Effector memory CD4-positive, alpha-beta T cell (primary cell): Measurements from ENCODE around the gene ZNF414.

Source experiments
- DNase-seq, 3 donors: peaks; one replicate each; pipeline ENCODE4 v3.0.0-alpha.2; 2020
- H3K27ac ChIP-seq: 2 replicates; pipeline ENCODE4 v1.7.0; 2013; ENCODE audit warnings: mild to moderate bottlenecking, low read length, moderate library complexity; ENCODE audit not compliant: insufficient read depth, poor library complexity, severe bottlenecking
- H3K27me3 ChIP-seq: replicated peaks from 2 replicates; pipeline ENCODE4 v1.7.0; 2013; ENCODE audit warnings: mild to moderate bottlenecking, low read length; ENCODE audit not compliant: insufficient read depth, control insufficient read depth, poor library complexity, severe bottlenecking
- H3K36me3 ChIP-seq: 2 replicates; pipeline ENCODE4 v1.7.0; 2013; ENCODE audit warnings: mild to moderate bottlenecking, low read length, moderate library complexity; ENCODE audit not compliant: control insufficient read depth, insufficient read depth
- H3K4me1 ChIP-seq: 2 replicates; pipeline ENCODE4 v1.7.0; 2013; ENCODE audit warnings: low read length, mild to moderate bottlenecking; ENCODE audit not compliant: control insufficient read depth, insufficient read depth, poor library complexity, severe bottlenecking
- H3K4me3 ChIP-seq: 2 replicates; pipeline ENCODE4 v1.7.0; 2013; ENCODE audit warnings: low read length, low read depth, mild to moderate bottlenecking; ENCODE audit not compliant: insufficient read depth, poor library complexity, severe bottlenecking
- H3K9me3 ChIP-seq: 2 replicates; pipeline ENCODE4 v1.7.0; 2013; ENCODE audit warnings: mild to moderate bottlenecking, low read length, moderate library complexity; ENCODE audit not compliant: control insufficient read depth

ZNF414 gene

DNA sequence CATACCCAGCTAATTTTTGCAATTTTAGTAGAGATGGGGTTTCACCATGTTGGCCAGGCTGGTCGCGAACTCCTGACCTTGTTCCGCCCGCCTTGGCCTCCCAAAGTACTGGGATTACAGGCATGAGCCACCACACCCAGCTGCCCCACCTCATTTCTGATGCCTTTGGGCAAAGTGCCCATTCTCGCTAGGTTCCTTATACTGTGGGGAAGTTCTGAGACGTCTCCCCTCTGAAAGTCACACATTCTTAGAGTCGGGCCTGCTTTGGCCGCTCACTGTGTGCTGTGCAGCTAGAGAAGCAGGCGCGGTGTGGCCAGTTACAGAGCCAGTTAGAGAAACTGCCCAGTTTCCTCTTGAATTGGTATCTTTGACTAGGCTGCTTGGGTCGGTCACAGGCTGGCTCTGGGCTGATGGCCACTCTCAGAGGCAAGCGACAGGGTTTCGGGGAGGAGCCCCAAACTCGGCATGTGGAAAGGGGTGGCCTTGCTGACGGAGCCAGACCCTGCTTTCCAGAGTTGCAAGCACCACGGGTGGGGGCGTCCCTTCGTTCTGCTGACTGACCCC lies 29.6 kb downstream of the ZNF414 start:
- no peak for DNase-seq
- Histone ChIP-seq H3K4me1 (peaks cover 21% of the 10 kb centered on the region), H3K9me3 (no peaks in the 10 kb centered on the region), H3K4me3 (no peak overlapping the region), H3K36me3 (peaks cover 82% of the 10 kb centered on the region), H3K27ac (no peak overlapping the region), H3K27me3 (no peaks in the 10 kb centered on the region)

DNA sequence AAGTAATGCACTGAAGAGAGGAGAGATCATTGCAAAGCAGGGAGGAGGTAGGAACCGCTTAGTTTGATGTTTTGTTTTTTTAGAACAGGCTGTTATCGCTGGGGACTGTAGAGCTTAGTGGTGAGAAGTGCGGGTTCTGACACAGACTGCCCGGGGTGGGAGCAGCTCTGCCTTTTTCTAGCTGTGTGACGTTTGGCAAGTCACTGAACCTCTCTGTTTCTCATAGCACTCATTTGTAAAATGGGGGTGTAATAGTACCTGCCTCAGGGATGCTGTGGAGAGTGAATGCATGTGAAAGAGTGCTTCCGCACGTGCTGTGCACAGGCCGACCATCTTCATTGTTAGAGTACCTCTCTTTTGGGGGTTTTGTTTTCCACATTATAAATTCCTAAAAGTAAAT lies 30.8 kb downstream of the ZNF414 start:
- no peaks in the 10 kb centered on the region for H3K27me3 ChIP-seq
- no peak overlapping the region for H3K4me3 ChIP-seq
- no peaks in the 10 kb centered on the region for H3K9me3 ChIP-seq
- H3K4me1 ChIP-seq = peaks cover 21% of the 10 kb centered on the region
- H3K36me3 ChIP-seq = peaks cover 84% of the 10 kb centered on the region
- no peak for DNase-seq
- H3K27ac ChIP-seq = no peak overlapping the region

DNA sequence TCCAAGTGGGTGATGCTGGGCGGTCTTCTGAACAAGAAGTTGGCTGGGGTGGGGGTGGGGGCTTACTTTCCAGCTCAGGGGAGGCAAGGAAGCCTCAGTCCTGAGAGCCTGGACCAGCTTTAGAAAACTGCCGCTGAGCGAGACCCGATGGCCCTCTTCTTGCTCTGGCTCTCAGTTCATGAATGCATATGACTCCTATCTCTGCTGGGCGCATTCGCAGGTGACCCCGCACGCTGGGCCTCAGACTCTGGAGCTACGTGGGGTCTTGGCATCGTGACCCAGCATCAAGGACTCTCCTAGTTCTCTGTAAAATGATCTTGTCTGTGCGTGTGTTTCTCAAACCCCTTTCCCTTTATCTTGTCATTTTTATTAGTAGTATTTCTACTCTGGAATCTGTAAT lies 31.3 kb downstream of the ZNF414 start:
- no peak for DNase-seq
- Histone ChIP-seq H3K27ac (no peak overlapping the region), H3K27me3 (no peaks in the 10 kb centered on the region), H3K9me3 (no peaks in the 10 kb centered on the region), H3K36me3 (peaks cover 84% of the 10 kb centered on the region), H3K4me1 (peaks cover 21% of the 10 kb centered on the region), H3K4me3 (no peak overlapping the region)

DNA sequence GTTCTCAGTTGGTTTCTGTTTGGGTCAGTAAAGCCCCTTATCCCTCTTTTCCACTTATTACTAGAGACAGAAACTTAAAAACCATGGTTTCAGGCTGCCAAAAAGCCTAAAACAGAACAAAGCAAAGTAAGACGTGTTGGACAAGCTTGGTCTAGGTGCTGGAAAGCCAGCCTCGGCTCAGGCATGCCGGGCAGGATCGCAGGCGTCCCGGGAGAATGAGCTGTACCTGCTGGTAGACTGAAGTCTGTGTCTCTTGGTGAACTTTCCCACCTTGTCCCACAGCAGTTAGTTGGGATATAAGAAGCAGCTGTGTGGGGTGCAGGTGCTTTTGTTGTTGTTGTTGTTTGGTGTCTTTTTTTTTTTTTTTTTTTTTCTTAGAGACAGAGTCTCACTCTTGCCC lies 32.4 kb downstream of the ZNF414 start:
- no peak for DNase-seq
- peaks cover 11% of the 10 kb centered on the region for H3K4me1 ChIP-seq
- no peak overlapping the region for H3K27ac ChIP-seq
- H3K9me3 ChIP-seq = no peaks in the 10 kb centered on the region
- H3K36me3 ChIP-seq = peaks cover 84% of the 10 kb centered on the region
- H3K27me3 ChIP-seq = no peaks in the 10 kb centered on the region
- H3K4me3 ChIP-seq = no peak overlapping the region

DNA sequence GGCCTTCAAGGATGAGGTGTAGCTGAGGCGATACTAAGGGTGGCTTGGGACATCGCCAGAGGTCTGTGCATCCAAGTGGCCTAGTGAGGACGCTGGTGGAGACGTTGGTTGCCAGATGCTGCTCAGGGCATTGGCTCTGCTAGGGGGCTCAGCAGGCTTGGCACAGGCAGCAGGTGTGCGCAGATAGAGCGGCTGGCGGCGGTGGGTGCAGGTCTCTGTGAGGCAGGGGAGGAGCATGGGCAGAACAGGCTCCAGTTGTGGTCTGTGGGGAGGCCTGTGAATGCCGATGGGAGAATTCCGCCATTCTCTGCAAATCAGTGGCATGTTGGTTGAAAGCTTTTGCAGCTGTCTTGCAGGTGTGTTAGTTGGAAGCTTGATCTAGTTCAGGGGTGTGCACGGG lies 32.8 kb downstream of the ZNF414 start:
- Histone ChIP-seq H3K4me1 (peaks cover 7% of the 10 kb centered on the region), H3K36me3 (peaks cover 82% of the 10 kb centered on the region), H3K9me3 (no peaks in the 10 kb centered on the region), H3K27ac (no peak overlapping the region), H3K4me3 (no peak overlapping the region), H3K27me3 (no peaks in the 10 kb centered on the region)
- no peak for DNase-seq

DNA sequence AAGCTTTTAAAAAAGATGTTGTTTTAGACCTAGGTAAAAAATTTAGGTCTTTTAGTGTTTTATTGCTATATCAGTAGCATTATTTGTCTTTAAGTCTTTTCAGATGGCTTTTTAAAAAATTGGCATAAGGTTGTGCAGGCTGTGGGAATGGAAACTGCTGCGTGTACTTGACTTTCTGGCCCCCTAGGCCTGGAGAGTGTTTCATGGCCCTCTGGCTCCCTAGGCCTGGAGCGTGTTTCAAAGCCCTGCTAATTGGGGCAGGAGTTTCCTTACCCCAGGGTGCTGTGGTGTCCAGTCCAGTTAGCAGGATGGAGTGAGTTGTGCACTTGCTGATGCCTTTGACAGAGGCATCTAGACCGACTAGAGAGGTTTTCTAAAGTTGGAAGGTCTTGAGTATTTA lies 35.4 kb downstream of the ZNF414 start:
- no peaks in the 10 kb centered on the region for H3K9me3 ChIP-seq
- no peaks in the 10 kb centered on the region for H3K4me1 ChIP-seq
- H3K36me3 ChIP-seq = peaks cover 84% of the 10 kb centered on the region
- DNase-seq = no peak
- no peak overlapping the region for H3K27ac ChIP-seq
- H3K27me3 ChIP-seq = no peaks in the 10 kb centered on the region
- H3K4me3 ChIP-seq = no peak overlapping the region

DNA sequence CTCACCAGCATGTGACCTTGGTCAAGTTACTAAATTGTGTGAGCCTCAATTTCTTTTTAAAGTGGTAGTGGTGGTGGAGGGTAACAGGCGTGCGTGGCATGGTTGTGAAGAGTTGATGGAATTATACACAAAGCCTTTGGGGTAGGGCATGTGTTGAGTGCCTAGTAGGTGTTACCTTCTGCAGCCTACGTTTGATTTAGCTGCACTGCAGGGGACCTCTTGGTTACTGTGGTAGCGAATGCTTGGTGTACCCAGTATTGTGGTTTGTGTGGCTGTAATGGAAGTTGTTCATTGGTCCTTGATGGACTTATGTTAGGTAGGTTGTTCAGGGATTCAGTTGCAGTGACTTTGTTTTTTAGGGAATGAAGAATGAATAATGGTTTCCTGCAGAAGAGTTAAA lies 36.1 kb downstream of the ZNF414 start:
- H3K4me1 ChIP-seq = no peaks in the 10 kb centered on the region
- no peak for DNase-seq
- H3K9me3 ChIP-seq = no peaks in the 10 kb centered on the region
- no peak overlapping the region for H3K27ac ChIP-seq
- H3K27me3 ChIP-seq = no peaks in the 10 kb centered on the region
- peaks cover 83% of the 10 kb centered on the region for H3K36me3 ChIP-seq
- H3K4me3 ChIP-seq = no peak overlapping the region

DNA sequence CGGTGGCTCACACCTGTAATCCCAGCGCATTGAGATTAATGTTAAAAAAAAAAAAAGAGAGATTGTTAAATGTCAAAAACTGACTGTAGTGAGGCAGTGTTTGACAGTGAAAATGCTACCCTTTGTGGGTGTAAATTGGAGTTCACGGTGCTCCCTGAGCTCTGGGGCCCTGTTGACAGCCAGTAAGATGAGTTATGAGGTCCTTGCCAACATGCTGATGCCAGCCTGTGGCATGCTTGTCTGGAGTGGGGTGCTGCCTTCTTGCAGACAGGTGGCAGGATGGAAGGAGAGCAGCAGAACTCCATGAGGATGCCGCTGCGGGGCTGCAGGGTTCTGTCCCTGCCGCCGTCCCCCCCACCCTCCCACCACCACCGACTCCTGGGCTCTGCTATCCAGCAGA lies 37.4 kb downstream of the ZNF414 start:
- no peak for DNase-seq
- Histone ChIP-seq H3K4me1 (no peaks in the 10 kb centered on the region), H3K4me3 (no peak overlapping the region), H3K27me3 (no peaks in the 10 kb centered on the region), H3K36me3 (peaks cover 83% of the 10 kb centered on the region), H3K9me3 (no peaks in the 10 kb centered on the region), H3K27ac (no peak overlapping the region)

DNA sequence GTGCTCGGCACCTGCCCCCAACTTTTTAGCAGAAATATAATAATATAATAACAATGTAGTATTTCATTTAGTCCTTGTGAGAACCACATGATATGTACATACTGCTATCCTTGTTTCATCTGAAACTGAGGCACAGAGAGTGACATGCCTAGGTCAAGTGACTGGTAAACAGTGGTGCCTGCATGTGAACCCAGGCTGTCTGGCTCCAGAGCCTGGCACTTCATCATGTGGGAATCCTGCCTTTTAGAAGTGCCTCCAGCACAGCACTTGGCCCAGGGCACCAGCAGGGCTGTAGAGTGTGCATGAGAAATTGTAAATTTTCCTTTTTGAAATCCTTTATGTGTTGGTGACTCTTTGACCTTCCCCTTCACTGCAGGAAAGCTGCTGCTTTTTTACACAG lies 39.0 kb downstream of the ZNF414 start:
- H3K27ac ChIP-seq = no peak overlapping the region
- H3K9me3 ChIP-seq = no peaks in the 10 kb centered on the region
- DNase-seq = no peak
- H3K4me1 ChIP-seq = no peaks in the 10 kb centered on the region
- peaks cover 86% of the 10 kb centered on the region for H3K36me3 ChIP-seq
- H3K4me3 ChIP-seq = no peak overlapping the region
- no peaks in the 10 kb centered on the region for H3K27me3 ChIP-seq

DNA sequence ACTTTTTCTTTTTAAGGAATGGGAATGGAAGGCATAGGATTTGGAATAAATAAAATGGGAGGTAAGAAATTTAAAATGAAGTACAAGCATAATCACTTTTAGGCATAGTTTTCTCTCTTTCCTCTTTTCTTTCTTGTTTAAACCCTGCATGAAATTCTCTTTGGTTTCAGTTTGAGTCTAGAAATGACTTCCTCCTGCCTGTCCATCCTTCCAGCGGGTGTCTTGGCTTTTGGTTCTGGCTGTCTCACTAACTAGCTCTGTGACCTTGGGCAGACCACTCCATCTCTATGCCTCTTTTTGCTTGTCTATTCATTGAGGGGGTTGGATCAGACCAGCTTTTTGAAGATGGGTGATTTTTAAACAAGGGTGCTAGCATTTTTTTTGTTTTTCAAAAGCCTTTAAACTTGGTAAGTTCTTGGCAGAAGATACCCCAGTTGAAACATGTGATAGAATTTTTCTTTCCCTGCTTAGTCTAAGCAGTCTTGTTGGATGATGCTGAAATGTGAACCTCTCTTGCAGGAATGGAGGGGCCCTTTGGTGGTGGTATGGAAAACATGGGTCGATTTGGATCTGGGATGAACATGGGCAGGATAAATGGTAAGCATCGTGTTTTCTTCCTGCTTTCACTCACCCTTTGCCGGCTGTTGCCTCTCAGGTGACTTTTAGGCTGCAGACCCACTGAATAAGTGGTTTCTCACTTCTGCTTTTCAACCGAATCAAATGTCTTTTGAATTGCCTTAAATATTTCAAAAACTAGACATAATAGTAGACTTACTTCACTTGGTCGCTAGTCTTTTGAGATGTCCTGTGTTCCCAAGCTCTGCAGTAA lies 40.1 kb downstream of the ZNF414 start:
- no peak for DNase-seq
- no peaks in the 10 kb centered on the region for H3K9me3 ChIP-seq
- H3K36me3 ChIP-seq = peaks cover 91% of the 10 kb centered on the region
- no peaks in the 10 kb centered on the region for H3K4me1 ChIP-seq
- H3K4me3 ChIP-seq = no peak overlapping the region
- no peak overlapping the region for H3K27ac ChIP-seq
- H3K27me3 ChIP-seq = no peaks in the 10 kb centered on the region
